ENCODE results near the gene RNASEH1. TPM values are rescaled to one million over a fixed set of nuclear protein-coding genes. Genes with fewer than 3 reads are reported as not detected.

Gene RNASEH1
- total and polyA plus RNA-seq, 2 of the 8 experiments (the other 6 are each of a cell fraction or from before 2014, with no cell fraction given): 11.7 to 42.7 TPM

GRCh38 chr2:3522961-3523421, 35.1 kb downstream of the RNASEH1 start (continued):
- TF ChIP-seq SIRT6 (IDR thresholded peaks at IDR 0.05; ENCODE audit: low read length) (no peak), YY1 (IDR thresholded peaks at IDR 0.05; ENCODE audit: low read depth, low read length) (no peak), ATF2 (IDR thresholded peaks at IDR 0.05; ENCODE audit: low read length) (no peak), JUN (IDR thresholded peaks at IDR 0.05; ENCODE audit: low read depth, low read length) (no peak), CTCF (IDR thresholded peaks at IDR 0.05; ENCODE audit: control extremely low read depth in 1 of 3, insufficient read depth in 1 of 3, low read depth in 1 of 3, low read length in 3 of 3) (no peak)

Measured in H1 (cell line).